Epithelial cell of esophagus (primary cell): ENCODE measurements around the gene AKAP13.

ENCODE experiments used
- DNase-seq: peaks from one replicate; pipeline ENCODE4 v3.0.0; 2010; ENCODE audit warnings: low read depth
- H3K4me3 ChIP-seq: 2 replicates; pipeline ENCODE4 v1.5.1; 2011; ENCODE audit warnings: mild to moderate bottlenecking, low read length, control low read depth
- TF ChIP-seq, protein P1 (sequence below): IDR thresholded peaks from 2 replicates; pipeline ENCODE4 v1.5.1; 2011; ENCODE audit warnings: low read depth, mild to moderate bottlenecking, low read length, control low read depth, inconsistent platforms; ENCODE audit not compliant: insufficient read depth; ENCODE audit errors: missing control alignments

Gene AKAP13

GRCh38 chr15:85753791-85754452 is 373.5 kb downstream of the AKAP13 start:
- DNase-seq = peak; percentile 39
- TF ChIP-seq, protein P1, sequence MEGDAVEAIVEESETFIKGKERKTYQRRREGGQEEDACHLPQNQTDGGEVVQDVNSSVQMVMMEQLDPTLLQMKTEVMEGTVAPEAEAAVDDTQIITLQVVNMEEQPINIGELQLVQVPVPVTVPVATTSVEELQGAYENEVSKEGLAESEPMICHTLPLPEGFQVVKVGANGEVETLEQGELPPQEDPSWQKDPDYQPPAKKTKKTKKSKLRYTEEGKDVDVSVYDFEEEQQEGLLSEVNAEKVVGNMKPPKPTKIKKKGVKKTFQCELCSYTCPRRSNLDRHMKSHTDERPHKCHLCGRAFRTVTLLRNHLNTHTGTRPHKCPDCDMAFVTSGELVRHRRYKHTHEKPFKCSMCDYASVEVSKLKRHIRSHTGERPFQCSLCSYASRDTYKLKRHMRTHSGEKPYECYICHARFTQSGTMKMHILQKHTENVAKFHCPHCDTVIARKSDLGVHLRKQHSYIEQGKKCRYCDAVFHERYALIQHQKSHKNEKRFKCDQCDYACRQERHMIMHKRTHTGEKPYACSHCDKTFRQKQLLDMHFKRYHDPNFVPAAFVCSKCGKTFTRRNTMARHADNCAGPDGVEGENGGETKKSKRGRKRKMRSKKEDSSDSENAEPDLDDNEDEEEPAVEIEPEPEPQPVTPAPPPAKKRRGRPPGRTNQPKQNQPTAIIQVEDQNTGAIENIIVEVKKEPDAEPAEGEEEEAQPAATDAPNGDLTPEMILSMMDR = no peak
- H3K4me3 ChIP-seq = no peak overlapping the region

DNA sequence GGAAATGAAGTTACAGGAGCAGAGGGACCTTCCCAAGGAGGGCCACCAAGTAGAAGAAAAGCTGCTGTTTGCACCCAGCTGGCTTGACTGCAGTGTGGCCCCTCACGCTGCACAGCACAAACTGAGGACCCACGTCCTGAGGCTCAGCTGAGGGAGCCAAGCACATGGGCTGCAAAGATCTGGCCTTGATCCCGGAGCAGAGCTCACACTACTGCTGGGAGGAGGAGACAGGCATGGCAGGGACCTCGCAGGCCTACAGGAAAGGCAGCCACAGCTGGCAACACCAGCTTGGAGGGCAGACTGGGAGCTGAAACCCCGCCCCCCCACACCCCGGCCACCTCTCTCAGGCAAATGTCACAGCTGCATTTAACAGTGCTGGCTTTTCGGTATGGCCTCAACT is 374.6 kb downstream of the AKAP13 start:
- DNase-seq = no peak
- no peak overlapping the region for H3K4me3 ChIP-seq
- TF ChIP-seq, protein P1 = no peak

DNA sequence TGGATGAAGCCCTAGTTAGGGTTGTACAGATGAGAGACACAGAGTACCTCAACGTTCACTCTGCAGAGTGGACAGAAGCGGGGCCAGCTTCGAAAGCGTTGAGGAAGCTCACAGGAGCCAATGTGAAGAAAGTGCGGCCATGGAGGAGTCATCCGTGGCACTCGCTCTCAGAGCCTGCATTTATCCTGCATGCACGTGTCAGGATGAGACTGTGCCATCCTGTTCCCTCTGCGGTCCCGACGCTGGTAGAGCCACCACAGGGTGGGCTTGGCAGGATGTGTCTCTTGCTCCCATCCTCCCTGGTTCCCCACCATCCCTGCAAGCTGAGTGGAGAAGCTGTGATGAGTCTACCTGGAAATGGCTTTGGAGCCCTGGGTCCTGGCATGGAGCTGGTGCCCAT is 375.1 kb downstream of the AKAP13 start:
- no peak overlapping the region for H3K4me3 ChIP-seq
- TF ChIP-seq, protein P1 = no peak
- no peak for DNase-seq

GRCh38 chr15:85755942-85756341 is 375.5 kb downstream of the AKAP13 start:
- TF ChIP-seq, protein P1 = no peak
- DNase-seq = no peak

GRCh38 chr15:85756411-85757072 is 376.1 kb downstream of the AKAP13 start:
- TF ChIP-seq, protein P1 = no peak

More at GRCh38 chr15:85755942-85756341, 375.5 kb downstream of the AKAP13 start:
- H3K4me3 ChIP-seq = no peak overlapping the region

DNA sequence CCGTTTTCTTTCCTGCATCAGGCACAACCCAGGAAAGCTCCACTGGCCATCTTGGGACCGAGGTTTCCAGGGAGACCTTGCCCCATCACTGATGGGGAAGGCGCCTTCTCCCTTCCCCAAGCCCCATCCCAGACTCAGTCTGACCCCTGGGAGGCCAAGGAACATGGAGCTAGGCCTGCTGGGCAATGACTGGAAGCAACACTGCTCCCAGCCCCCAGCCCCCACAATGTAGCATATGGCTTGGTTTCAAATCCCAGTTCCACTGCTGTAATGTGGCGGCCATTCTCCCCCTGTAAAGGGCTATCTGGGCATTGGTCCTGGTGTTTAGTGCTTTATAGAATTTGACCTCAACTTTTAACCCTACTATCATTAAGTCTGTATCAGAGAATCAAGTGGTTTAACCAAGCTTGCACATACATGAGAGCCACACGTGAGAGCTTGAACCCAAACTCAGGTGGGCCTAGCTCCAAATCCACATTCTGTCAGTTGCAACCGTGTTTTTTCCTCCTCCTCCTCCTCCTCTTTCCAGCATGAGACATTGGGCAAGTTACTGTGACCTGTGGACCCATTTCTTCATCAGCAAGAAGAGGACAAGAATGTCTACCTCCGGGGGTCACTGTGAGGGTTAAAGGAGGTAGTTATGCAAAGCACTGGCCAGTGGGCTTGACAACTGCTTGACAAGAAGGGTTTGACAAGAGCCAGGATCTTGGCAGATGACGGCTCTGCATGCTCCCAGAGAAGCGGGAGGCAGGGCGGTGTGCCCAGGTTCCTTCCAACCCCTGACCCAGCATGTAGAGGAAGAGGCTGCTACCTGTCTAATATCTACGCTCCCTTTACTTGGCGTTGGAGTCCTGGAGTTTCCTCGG is 376.9 kb downstream of the AKAP13 start:
- TF ChIP-seq, protein P1 = no peak
- H3K4me3 ChIP-seq = no peak overlapping the region
- no peak for DNase-seq

More at GRCh38 chr15:85756411-85757072, 376.1 kb downstream of the AKAP13 start:
- DNase-seq = peak; percentile 64
- no peak overlapping the region for H3K4me3 ChIP-seq
